Right lobe of liver (tissue), 6 donors: ENCODE data around the gene ARFGAP1. TPM values are rescaled to one million over a fixed set of nuclear protein-coding genes. Genes with fewer than 3 reads are reported as not detected.
A peak's percentile ranks its signal among the peaks of the same experiment; 100 is the strongest.

Experiments
- ATAC-seq, 4 donors: fragments of 200-7000 bp; cut with Tn5 transposase; one replicate each; pipeline ENCODE4 v1.9.1; 2020; ENCODE audit warnings: mild to moderate bottlenecking in 4 of 4, moderate library complexity in 4 of 4
- DNase-seq, 3 donors: peaks; one replicate each; pipeline ENCODE4 v3.0.0-alpha.2; 2020
- H3K27ac ChIP-seq, 3 donors: fragments of 200-600 bp; one replicate each; pipeline ENCODE4 v1.8.0; 2022
- H3K27me3 ChIP-seq, 2 donors: fragments of 200-600 bp; one replicate each; pipeline ENCODE4 v1.8.0; 2022
- H3K36me3 ChIP-seq, 4 donors: fragments of 200-600 bp; sonication (generic) in 1 of 4; one replicate each; pipeline versions ENCODE4 v1.5.1 to v1.8.0; 2017 to 2022; ENCODE audit warnings: control low read depth in 1 of 4
- H3K4me1 ChIP-seq, 4 donors: fragments of 200-600 bp; sonication (generic) in 1 of 4; one replicate each; pipeline versions ENCODE4 v1.5.1 to v1.8.0; 2017 to 2022; ENCODE audit warnings: control low read depth in 1 of 4
- H3K4me3 ChIP-seq, 3 donors: fragments of 200-600 bp; one replicate each; pipeline ENCODE4 v1.8.0; 2022
- H3K9me3 ChIP-seq, 4 donors: fragments of 200-600 bp; sonication (generic) in 1 of 4; one replicate each; pipeline versions ENCODE4 v1.5.1 to v1.8.0; 2017 to 2022; ENCODE audit warnings: control low read depth in 1 of 4
- POLR2A ChIP-seq: fragments of 450-650 bp; IDR thresholded peaks from one replicate; pipeline ENCODE4 v1.6.1; 2017; ENCODE audit warnings: antibody characterized with exemption, mild to moderate bottlenecking
- WGBS: methylation state at CpG from one replicate; pipeline ENCODE4 v1.1.6; 2018; ENCODE audit warnings: low coverage, low lambda C conversion rate; ENCODE audit not compliant: insufficient coverage; ENCODE audit errors: missing lambda C conversion rate; 5-methylcytosine and 5-hydroxymethylcytosine counted together
- intact Hi-C, 2 donors: fragments of 100-400 bp; cut with DNase I; formaldehyde crosslinking; loops; one replicate each; pipeline versions ENCODE4 v1.11.2 to v1.14.1; 2022
- total RNA-seq, 6 experiments: library from RNA; depleted of rRNA in 2 of 6; stranded (reverse); fragments of >200 nt in 2 of 6; fragmentation: NEBNext Ultra II Directional in 3 of 6; extraction: Animal tissue kit (Norgen Biotek cat#: 25700) in 3 of 6; gene quantifications; one replicate each; pipeline versions ENCODE4 v1.1.0 to v1.2.4, GENCODE V29; 2016 to 2023
- TF ChIP-seq, protein P1 (sequence below), 4 donors: fragments of 200-600 bp in 3 of 4; fragments of 450-650 bp in 1 of 4; IDR thresholded peaks; one replicate each; pipeline versions ENCODE4 v1.5.1 to v1.8.0; 2016 to 2022; ENCODE audit warnings: antibody characterized with exemption in 4 of 4, mild to moderate bottlenecking in 2 of 4
- donor health status: DM: no; HTN: yes; CAD: no.
- donor health status: DM: no; HTN: no; CAD: no.
- donor health status: DM: no; HTN: no; CAD: no.
- donor health status: DM: no; HTN: yes; CAD: no.
- donor health status: DM: no; HTN: yes; CAD: no.

Gene ARFGAP1
- total RNA-seq, 6 experiments from 2014 or later: 17.4 to 42.8 (median 29.5) TPM

GRCh38 chr20:63327231-63327745 is 54.7 kb downstream of the ARFGAP1 start:
- no peak overlapping the region for H3K4me3 ChIP-seq
- no peak overlapping the region for H3K27ac ChIP-seq
- intact Hi-C loops: no loop called here
- ATAC-seq (no peak), DNase-seq (peak in 1 of 3 donors; percentile 42)
- H3K27me3 ChIP-seq: no peaks in the 10 kb centered on the region
- no peaks in the 10 kb centered on the region for H3K36me3 ChIP-seq
- H3K4me1 ChIP-seq: no peaks in the 10 kb centered on the region
- WGBS: 86% methylated on average over 1 of the region's 8 CpGs
- no peak for TF ChIP-seq POLR2A
- TF ChIP-seq, protein P1, sequence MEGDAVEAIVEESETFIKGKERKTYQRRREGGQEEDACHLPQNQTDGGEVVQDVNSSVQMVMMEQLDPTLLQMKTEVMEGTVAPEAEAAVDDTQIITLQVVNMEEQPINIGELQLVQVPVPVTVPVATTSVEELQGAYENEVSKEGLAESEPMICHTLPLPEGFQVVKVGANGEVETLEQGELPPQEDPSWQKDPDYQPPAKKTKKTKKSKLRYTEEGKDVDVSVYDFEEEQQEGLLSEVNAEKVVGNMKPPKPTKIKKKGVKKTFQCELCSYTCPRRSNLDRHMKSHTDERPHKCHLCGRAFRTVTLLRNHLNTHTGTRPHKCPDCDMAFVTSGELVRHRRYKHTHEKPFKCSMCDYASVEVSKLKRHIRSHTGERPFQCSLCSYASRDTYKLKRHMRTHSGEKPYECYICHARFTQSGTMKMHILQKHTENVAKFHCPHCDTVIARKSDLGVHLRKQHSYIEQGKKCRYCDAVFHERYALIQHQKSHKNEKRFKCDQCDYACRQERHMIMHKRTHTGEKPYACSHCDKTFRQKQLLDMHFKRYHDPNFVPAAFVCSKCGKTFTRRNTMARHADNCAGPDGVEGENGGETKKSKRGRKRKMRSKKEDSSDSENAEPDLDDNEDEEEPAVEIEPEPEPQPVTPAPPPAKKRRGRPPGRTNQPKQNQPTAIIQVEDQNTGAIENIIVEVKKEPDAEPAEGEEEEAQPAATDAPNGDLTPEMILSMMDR (IDR thresholded peaks at IDR 0.05): no peak
- no peaks in the 10 kb centered on the region for H3K9me3 ChIP-seq

DNA sequence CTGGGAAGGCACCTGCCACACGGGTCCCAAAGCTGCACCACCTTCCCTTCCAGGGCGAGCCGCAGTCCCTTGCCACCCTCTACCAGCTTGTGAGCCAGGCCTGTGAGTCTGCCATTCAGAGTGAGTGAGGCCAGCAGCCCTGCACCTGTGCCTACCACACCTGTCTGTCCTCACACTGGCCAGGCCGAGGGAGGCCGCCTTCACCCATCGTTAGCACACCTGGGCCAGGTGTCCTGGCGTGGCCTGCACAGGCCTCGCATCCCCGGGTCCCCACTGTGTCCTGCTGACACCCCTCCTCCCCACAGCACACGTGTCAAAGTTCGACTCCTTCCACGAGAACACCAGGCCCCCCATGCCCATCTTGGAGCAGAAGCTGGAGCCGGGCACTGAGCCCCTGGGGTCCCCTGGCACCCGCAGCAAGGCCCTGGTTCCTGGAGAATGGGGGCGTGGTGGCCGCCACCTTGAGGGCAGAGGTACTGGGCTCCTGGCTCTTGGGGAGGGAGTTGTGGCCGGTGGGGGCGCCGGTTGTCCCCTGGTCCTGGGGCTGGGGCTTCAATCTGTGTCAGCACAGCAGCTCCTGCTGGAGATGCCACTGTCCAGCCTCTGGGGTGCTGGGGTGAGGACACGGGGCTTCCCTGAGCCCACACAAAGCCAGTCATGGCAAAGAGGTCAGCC is 55.5 kb downstream of the ARFGAP1 start:
- TF ChIP-seq, protein P1 (IDR thresholded peaks at IDR 0.05): no peak
- TF ChIP-seq POLR2A: no peak
- 100% methylated on average over 5 of the region's 20 CpGs for WGBS
- no peaks in the 10 kb centered on the region for H3K27me3 ChIP-seq
- H3K9me3 ChIP-seq: no peaks in the 10 kb centered on the region
- H3K4me3 ChIP-seq: no peak overlapping the region
- H3K36me3 ChIP-seq: no peaks in the 10 kb centered on the region
- DNase-seq: peak in 1 of 3 donors; percentile 42
- ATAC-seq: peak in 1 of 4 donors; percentile 15
- intact Hi-C loops: no loop called here
- H3K4me1 ChIP-seq: no peaks in the 10 kb centered on the region
- no peak overlapping the region for H3K27ac ChIP-seq

- Histone ChIP-seq H3K27ac (no peak overlapping the region), H3K36me3 (no peaks in the 10 kb centered on the region), H3K4me1 (no peaks in the 10 kb centered on the region), H3K27me3 (no peaks in the 10 kb centered on the region), H3K4me3 (no peak overlapping the region), H3K9me3 (no peaks in the 10 kb centered on the region)
- intact Hi-C loops: no loop called here
- no peak for ATAC-seq
- TF ChIP-seq POLR2A: no peak
- TF ChIP-seq, protein P1 (IDR thresholded peaks at IDR 0.05): no peak
- peak in 1 of 3 donors; percentile 53 for DNase-seq
- WGBS: 61% methylated on average over 7 of the region's 21 CpGs
Observed at GRCh38 chr20:63328718-63329275, 56.2 kb downstream of the ARFGAP1 start.

- DNase-seq (peak in 1 of 3 donors; percentile 46), ATAC-seq (no peak)
- H3K27me3 ChIP-seq: no peaks in the 10 kb centered on the region
- H3K9me3 ChIP-seq: no peaks in the 10 kb centered on the region
- no peak overlapping the region for H3K4me3 ChIP-seq
- TF ChIP-seq POLR2A: no peak
- TF ChIP-seq, protein P1 (IDR thresholded peaks at IDR 0.05): no peak
- 76% methylated on average over 3 of the region's 18 CpGs for WGBS
- intact Hi-C loops: no loop called here
- H3K27ac ChIP-seq: no peak overlapping the region
- no peaks in the 10 kb centered on the region for H3K36me3 ChIP-seq
- H3K4me1 ChIP-seq: no peaks in the 10 kb centered on the region
Observed at GRCh38 chr20:63329331-63330083, 56.9 kb downstream of the ARFGAP1 start.
